Measurements from ENCODE around the gene TPI1.

Gene TPI1

GRCh38 chr12:6883252-6883651 is 15.9 kb downstream of the TPI1 start:
- no peak for TF ChIP-seq POLR2AphosphoS5 (IDR thresholded peaks at IDR 0.05; ENCODE audit: low read depth, low read length)
- no peak for TF ChIP-seq TAF1 (IDR thresholded peaks at IDR 0.05; ENCODE audit: borderline replicate concordance, insufficient read depth, low read length)
- no peak for TF ChIP-seq FOXP2 (optimal IDR thresholded peaks at IDR 0.05; ENCODE audit: borderline replicate concordance, extremely low read depth, extremely low read length, insufficient read depth)
- TF ChIP-seq REST (IDR thresholded peaks at IDR 0.05; ENCODE audit: insufficient read depth in 1 of 2, low read depth in 2 of 2, low read length in 2 of 2): no peak
- TF ChIP-seq SIN3A (IDR thresholded peaks at IDR 0.05; ENCODE audit: borderline replicate concordance, insufficient read depth, low read length): no peak

GRCh38 chr12:6883683-6884082 is 16.4 kb downstream of the TPI1 start:
- TF ChIP-seq FOXP2 (optimal IDR thresholded peaks at IDR 0.05; ENCODE audit: borderline replicate concordance, extremely low read depth, extremely low read length, insufficient read depth) (no peak), REST (IDR thresholded peaks at IDR 0.05; ENCODE audit: insufficient read depth in 1 of 2, low read depth in 2 of 2, low read length in 2 of 2) (no peak), POLR2AphosphoS5 (IDR thresholded peaks at IDR 0.05; ENCODE audit: low read depth, low read length) (no peak), TAF1 (IDR thresholded peaks at IDR 0.05; ENCODE audit: borderline replicate concordance, insufficient read depth, low read length) (no peak), SIN3A (IDR thresholded peaks at IDR 0.05; ENCODE audit: borderline replicate concordance, insufficient read depth, low read length) (no peak)

- TF ChIP-seq POLR2AphosphoS5 (IDR thresholded peaks at IDR 0.05; ENCODE audit: low read depth, low read length): no peak
- no peak for TF ChIP-seq TAF1 (IDR thresholded peaks at IDR 0.05; ENCODE audit: borderline replicate concordance, insufficient read depth, low read length)
- TF ChIP-seq SIN3A (IDR thresholded peaks at IDR 0.05; ENCODE audit: borderline replicate concordance, insufficient read depth, low read length): no peak
- TF ChIP-seq REST (IDR thresholded peaks at IDR 0.05; ENCODE audit: insufficient read depth in 1 of 2, low read depth in 2 of 2, low read length in 2 of 2): no peak
- no peak for TF ChIP-seq FOXP2 (optimal IDR thresholded peaks at IDR 0.05; ENCODE audit: borderline replicate concordance, extremely low read depth, extremely low read length, insufficient read depth)
These were observed 17.2 kb downstream of the TPI1 start for GRCh38 chr12:6884539-6884938.

- TF ChIP-seq SIN3A (IDR thresholded peaks at IDR 0.05; ENCODE audit: borderline replicate concordance, insufficient read depth, low read length): no peak
- TF ChIP-seq REST (IDR thresholded peaks at IDR 0.05; ENCODE audit: insufficient read depth in 1 of 2, low read depth in 2 of 2, low read length in 2 of 2): no peak
- TF ChIP-seq TAF1 (IDR thresholded peaks at IDR 0.05; ENCODE audit: borderline replicate concordance, insufficient read depth, low read length): no peak
These were observed 20.1 kb downstream of the TPI1 start for GRCh38 chr12:6887460-6887859.

GRCh38 chr12:6888360-6888759 is 21.0 kb downstream of the TPI1 start:
- TF ChIP-seq TAF1 (IDR thresholded peaks at IDR 0.05; ENCODE audit: borderline replicate concordance, insufficient read depth, low read length) (no peak), FOXP2 (optimal IDR thresholded peaks at IDR 0.05; ENCODE audit: borderline replicate concordance, extremely low read depth, extremely low read length, insufficient read depth) (no peak), REST (IDR thresholded peaks at IDR 0.05; ENCODE audit: insufficient read depth in 1 of 2, low read depth in 2 of 2, low read length in 2 of 2) (no peak), POLR2AphosphoS5 (IDR thresholded peaks at IDR 0.05; ENCODE audit: low read depth, low read length) (no peak), SIN3A (IDR thresholded peaks at IDR 0.05; ENCODE audit: borderline replicate concordance, insufficient read depth, low read length) (no peak)

Data from PFSK-1 (cell line).